GM19193 (cell line): Measurements from ENCODE around the gene HERC2.

Experiments used
- POLR2A ChIP-seq: IDR thresholded peaks from 4 replicates; pipeline ENCODE4 v1.6.1; 2011; ENCODE audit not compliant: insufficient read depth, insufficient read length; ENCODE audit errors: extremely low read depth

Gene HERC2

DNA sequence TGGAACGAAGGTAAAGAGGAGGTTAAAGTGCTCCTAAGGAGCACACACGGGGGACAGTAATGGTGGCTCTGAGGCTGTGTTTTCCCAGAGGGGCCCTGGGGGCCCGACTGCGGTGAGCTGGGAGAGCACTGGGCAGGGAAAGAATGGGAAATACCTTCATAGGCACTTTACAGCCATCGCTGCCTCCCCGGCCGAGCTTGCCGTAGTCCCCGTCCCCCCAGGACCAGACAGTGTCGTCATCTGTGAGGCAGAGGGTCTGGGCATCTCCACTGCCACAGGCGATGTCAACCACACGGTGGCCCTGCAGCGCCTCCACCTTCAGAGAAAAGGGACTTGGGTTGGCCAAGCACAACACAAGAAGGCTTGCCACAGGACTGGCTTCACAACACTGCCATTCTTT lies 190.0 kb downstream of the HERC2 start:
- no peak for TF ChIP-seq POLR2A

DNA sequence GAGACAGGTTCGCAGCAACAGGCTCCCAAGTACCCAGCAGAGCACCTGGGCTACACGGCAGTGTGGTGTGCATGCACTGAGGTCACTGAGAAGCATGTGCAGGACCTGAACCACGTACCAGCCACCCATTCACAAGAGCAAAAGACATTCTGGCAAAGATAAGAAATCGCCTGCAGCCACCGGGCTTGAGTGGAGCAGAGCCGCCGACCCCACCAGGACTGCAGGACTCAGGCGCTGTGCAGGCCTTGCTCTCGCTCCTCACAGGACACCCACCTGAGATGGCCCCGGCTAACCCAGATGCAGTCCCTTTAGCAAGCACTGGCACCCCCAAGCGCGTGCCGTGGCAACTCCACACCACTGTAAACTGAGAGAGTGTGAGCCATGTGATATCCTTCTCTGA lies 190.6 kb downstream of the HERC2 start:
- no peak for TF ChIP-seq POLR2A

DNA sequence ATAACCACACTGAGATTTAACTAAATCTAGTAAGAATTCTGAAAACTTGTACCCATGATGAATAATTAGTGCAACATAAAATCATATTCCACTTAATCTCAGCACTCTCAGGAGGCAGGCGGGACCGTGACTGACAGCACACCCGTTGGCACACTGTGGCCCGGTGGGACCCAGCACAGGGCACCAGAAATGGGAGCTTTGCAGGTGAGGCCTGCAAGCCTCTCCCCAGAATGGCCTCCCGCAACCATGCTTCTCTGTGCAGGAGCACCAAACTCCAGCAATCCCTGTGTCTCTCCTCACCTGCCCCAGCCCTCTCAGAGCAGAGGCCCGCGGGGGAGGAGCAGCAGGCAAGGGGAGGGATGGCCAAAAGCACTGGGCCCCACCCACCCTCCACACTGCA lies 191.3 kb downstream of the HERC2 start:
- TF ChIP-seq POLR2A: no peak

DNA sequence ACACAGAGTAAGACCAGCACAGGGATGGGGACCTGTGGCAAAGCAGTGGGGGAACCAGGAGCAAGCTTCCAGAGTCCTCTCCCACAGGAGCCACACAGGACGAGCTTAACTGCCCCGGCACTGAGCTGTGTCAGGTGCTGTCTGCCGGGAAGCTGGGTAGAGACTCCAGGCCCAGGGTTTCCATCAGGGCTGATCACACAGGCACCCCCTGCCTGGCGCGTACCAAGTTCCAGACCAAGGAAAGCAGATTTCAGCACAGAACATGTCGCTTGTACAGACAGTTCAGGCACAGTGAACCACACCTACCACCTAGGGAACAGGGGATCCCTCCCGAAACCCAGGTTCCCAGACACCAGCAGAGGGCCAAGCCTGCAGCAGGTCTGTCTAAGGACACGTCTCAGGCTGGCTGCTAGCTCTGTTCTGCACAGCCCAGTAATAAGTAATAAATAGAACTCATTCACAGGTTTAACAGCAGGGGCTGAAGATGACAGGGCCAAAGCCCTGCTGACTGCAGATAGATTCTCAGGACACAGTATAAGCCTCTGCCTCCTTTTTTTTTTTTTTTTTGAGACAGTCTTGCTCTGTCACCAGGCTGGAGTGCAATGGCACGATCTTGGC lies 192.6 kb downstream of the HERC2 start:
- TF ChIP-seq POLR2A: no peak

DNA sequence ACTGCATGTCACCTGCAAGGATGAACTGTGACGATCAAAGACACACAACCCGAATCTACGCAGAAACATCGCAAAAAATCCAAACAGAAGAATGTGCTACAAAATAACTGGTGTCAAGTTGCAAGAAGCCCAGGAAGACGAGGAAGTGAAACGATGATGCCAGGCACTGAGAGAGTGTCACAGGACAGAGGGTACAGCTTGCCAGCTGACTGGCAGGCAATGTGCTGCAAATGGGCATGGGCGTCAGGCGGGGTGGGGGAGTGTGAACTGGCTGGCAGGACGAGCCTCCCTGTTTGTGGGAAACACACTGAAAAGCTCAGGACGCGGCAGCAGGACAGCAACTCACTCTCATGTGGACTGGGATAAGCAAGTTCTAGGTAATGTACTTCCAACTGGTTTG lies 193.9 kb downstream of the HERC2 start:
- no peak for TF ChIP-seq POLR2A

DNA sequence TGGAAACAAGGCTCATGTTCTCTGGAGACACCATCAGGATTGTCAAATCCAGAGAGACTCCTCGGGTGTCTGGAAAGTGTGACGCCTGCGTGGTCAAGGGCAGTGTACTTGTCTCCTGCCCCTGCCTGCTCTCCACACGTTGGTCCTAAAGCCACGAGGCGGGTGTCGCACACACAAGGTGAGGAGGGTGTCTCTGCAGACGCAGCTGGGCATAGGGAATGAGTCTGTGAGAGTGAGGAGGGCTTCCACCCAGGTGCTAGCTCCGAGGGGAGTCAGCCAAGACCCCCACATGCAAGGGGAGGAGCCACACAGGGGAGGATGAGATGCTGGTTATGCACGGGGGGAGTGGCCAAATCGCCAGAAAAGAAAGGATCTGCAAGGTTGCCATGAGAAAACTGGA lies 194.9 kb downstream of the HERC2 start:
- TF ChIP-seq POLR2A: no peak

DNA sequence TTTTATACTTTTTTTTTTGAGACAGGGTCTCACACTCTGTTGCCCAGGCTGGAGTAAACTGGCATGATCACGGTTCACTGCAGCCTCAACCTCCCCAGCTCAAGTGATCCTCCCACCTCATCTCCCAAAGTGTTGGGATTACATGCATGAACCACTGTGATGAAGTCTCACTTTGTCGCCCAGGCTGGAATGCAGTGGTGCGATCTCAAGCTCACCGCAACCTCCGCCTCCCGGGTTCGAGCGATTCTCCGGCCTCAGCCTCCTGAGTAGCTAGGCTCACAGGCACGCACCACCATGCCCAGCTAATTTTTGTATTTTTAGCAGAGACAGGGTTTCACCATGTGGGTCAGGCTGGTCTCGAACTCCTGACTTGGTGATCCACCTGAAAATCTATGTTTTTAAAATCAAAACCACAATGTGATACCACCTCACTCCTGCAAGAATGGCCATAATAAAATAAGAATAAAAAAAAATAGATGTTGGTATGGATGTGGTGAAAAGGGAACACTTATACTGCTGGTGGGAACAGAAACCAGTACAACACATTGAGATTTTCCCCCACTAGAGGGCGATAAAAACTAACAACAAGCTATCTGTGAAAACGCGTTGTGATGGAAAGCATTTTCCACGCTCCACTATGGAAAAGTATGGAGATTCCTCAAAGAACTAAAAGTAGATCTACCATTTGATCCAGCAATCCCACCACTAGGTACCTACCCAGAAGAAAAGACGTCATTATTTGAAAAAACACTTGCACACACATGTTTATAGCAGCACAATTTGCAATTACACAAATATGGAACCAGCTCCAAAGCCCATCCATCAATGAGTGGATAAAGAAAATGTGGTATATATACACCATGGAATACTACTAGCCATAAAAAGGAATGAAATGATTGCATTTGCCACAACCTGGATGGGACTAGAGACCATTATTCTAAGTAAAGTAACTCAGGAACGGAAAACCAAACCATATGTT lies 196.0 kb downstream of the HERC2 start:
- no peak for TF ChIP-seq POLR2A

DNA sequence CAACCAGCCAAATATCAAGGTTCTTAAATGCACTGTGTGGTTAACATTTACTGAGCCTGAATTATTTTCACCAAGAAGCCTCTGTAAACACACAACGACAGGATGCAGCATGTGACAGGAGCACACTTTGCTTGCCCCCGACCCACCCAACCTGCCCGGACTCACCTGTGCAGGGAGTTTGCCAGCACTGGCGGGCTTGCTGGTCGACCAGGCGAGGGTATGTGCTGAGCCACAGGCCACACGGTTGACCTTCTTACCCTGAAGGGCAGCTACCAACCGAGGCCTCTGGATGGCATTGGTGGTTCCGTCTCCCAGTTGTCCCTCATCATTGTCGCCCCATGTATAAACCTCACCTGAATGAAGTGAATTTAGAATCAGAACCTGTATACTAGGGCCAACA lies 197.1 kb downstream of the HERC2 start:
- no peak for TF ChIP-seq POLR2A

DNA sequence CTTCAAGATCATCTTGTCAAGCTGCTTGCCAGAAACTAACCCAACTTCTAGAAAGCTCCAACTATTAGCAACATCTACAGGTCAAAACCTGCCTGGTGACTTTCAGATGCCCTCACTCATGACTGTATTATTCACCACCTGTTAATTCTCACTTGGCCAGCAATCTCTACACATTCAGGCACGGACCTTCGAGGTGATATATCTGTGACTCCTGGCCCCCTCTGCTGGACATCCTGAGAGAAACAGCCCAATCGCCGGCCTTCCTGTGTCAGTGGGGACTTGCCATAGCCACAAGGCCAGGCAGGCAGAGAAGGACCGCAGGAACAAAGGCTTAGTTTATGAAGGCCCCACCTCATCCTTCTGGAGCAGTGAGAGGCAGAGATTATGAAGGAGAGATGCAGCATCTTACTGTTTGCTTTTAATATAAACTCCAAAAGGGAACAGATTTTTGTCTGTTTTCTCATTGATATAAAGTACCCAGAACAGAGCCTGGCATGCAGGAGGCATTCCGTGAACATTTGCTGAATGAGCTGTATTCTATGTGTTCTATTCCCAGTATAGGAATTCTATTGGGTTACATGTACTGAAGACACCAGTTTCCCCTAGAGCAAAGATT lies 198.5 kb downstream of the HERC2 start:
- TF ChIP-seq POLR2A: no peak

DNA sequence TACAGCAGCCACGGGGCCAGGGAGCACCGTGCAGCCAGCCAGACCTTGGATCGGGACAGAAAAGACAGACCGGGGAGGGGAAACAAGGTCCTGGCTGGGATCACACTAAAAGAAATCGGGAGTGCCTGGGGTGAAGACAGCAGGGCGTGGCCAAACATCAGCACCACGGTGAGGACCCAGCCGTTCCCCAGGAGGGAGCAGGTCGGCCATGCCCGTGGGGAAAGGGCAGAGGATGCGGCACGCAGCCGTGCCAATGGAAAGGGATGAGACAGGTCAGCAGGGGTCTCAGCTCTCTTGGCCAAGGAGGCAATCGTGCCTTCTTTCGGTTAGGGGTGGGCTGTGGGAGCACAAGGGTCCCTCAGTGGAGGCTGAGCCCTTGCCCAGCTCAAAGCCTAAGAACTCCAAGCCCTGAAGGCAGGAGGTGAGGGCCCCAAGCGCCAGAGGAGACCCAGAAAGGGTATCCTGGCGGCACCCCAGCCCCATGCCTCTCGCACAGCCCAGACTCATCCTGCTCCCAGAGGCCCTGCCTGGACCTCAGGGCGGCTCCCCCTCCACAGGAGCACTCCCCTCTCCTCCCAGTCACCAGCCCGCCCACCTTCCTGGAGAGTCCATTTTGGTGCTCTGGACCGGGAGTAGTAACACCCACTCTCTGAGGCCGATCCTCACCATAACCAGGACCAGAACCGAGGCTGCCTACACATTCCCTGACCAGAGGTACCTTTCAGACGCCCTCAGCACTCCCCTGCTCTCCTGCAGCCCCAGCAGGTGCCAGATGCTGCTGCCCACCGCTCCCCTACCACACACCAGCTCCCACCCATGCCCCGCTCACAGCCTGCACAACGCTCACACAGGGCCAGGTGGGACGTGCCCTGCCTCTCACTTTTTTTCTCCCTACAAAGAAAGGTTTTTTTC lies 199.7 kb downstream of the HERC2 start:
- TF ChIP-seq POLR2A: no peak

DNA sequence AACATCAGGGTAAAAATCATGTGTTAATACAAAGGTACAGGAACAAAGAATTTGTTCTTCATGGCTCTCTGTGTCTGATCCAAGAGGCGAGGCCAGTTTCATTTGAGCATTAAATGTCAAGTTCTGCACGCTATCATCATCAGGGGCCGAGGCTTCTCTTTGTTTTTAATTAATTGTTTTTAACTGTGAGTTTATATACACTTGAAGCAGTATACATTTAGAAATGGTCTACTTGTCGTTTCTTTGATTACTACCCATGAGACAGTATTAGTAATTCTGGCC lies 201.7 kb downstream of the HERC2 start:
- TF ChIP-seq POLR2A: no peak

DNA sequence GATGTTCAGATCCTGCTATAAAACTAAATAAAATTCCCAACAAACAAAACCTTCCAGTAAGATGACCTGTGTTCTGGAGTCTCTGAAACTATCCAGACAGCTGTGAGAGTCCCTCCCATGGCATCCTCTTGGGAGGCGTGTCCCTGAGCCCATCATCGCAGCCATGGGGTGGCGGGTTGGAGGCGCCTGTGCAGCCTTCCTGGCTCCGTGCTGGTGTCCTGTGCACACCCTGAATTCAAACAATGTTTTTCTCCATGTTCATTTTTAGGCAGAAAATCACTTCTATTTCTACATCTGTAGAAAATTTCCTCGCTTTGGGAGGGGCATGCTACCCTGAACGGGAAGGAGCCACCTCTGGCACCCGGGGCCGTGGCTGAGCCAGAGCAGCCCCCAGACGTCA lies 203.4 kb downstream of the HERC2 start:
- TF ChIP-seq POLR2A: no peak

DNA sequence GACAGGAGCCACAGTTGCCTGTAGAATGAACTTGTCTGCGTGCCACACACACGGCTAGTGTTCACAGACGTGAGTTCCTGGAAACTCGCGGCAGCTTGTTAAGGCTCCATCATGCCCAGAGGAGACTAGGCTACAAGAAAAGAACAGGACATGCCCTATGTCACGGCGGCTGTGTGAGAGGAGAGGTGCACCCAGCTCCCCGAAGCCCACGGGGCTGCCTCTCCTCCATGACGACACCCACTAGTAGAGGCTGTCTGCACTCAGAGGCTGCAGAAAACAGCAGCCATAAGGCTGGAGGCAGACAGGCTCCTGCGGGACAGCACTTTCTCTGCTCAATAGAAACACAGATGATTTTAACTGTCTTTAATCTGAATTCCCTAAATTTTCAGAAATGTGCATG lies 203.9 kb downstream of the HERC2 start:
- no peak for TF ChIP-seq POLR2A

DNA sequence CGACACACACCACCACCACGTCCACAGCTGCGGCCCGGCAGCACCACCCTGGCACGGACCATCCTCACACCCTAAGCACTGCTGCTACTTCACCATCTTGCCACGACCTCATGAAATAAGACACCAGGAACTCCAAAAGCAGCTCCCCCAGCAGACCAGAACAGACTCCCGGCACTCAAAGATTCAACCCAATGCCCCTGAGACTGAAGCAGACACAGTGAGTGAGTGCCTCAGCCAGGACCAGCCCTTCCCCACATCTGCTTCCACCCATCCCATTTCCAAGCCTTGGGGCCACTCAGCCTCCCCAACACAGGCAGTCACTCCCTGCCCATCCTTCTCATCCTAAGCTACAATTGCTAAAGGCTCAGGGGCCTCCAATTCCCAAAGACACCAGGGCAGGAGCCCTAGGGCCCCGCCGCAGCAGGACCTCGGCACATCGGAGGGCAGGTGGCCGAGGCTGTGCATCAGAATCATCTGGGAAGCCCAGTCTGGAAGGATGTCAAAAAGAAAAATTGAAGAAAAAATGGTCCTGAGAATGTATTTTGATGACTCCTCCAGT lies 204.5 kb downstream of the HERC2 start:
- no peak for TF ChIP-seq POLR2A
